ENCODE results near the gene ZBTB20. TPM values are rescaled to one million over a fixed set of nuclear protein-coding genes. Genes with fewer than 3 reads are reported as not detected.

Gene ZBTB20
- total and polyA plus RNA-seq, 8 donors: 0.15 to 149 (median 38.5) TPM

DNA sequence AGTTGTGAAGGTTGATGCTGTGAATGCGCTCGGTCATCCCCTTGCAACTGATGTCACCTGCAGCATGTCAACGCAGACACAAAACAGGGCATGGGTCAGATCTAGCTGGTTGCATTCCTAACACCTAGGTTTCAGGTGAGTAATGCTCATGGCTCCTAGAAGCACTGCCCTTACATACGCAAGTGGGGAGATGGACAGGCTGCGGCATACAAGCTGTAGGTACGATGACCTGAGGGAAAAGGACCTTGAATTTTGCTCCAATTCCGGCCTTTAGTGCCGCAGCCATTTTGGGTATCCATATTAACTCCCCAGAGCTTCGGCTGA is 795.3 kb downstream of the ZBTB20 start:
- H3K27ac ChIP-seq: no peak overlapping the region
- TF ChIP-seq POLR2AphosphoS5 (IDR thresholded peaks at IDR 0.05) (no peak), EP300 (IDR thresholded peaks at IDR 0.05) (no peak), POLR2A (IDR thresholded peaks at IDR 0.05) (no peak), CTCF (IDR thresholded peaks at IDR 0.05) (no peak)
- H3K27me3 ChIP-seq: no peaks in the 10 kb centered on the region
- intact Hi-C loops (cut with DNase I; ENCODE audit: low total_unique reads): no loop called here
- H3K36me3 ChIP-seq: peaks cover 15 to 42% (median 35%) of the 10 kb centered on the region in 4 donors
- 97 to 99% (median 98%) methylated on average over 9 of the region's 9 CpGs for WGBS, 5 donors
- no peak overlapping the region for H3K4me3 ChIP-seq
- DNase-seq: no peak
- H3K4me1 ChIP-seq: no peaks in the 10 kb centered on the region
- H3K9me3 ChIP-seq: no peaks in the 10 kb centered on the region

GRCh38 chr3:114351123-114351821 is 795.8 kb downstream of the ZBTB20 start:
- Histone ChIP-seq H3K4me3 (no peak overlapping the region), H3K27ac (no peak overlapping the region), H3K9me3 (no peaks in the 10 kb centered on the region), H3K4me1 (no peaks in the 10 kb centered on the region), H3K27me3 (no peaks in the 10 kb centered on the region), H3K36me3 (peaks cover 15 to 42% (median 35%) of the 10 kb centered on the region in 4 donors)
- TF ChIP-seq POLR2AphosphoS5 (IDR thresholded peaks at IDR 0.05): no peak
- no peak for TF ChIP-seq POLR2A (IDR thresholded peaks at IDR 0.05)
- TF ChIP-seq EP300 (IDR thresholded peaks at IDR 0.05): no peak
- TF ChIP-seq CTCF (IDR thresholded peaks at IDR 0.05): no peak
- DNase-seq: no peak
- intact Hi-C loops (cut with DNase I; ENCODE audit: low total_unique reads): no loop called here
- WGBS, 5 donors: 98% methylated on average over 58 to 64 of the region's 64 CpGs

- no peaks in the 10 kb centered on the region for H3K27me3 ChIP-seq
- WGBS, 5 donors: 96 to 99% (median 98%) methylated on average over 19 to 24 of the region's 24 CpGs
- intact Hi-C loops (cut with DNase I; ENCODE audit: low total_unique reads): no loop called here
- TF ChIP-seq POLR2A (IDR thresholded peaks at IDR 0.05) (no peak), POLR2AphosphoS5 (IDR thresholded peaks at IDR 0.05) (no peak), CTCF (IDR thresholded peaks at IDR 0.05) (no peak), EP300 (IDR thresholded peaks at IDR 0.05) (no peak)
- no peak overlapping the region for H3K27ac ChIP-seq
- H3K4me1 ChIP-seq: no peaks in the 10 kb centered on the region
- H3K4me3 ChIP-seq: no peak overlapping the region
- DNase-seq: no peak
- no peaks in the 10 kb centered on the region for H3K9me3 ChIP-seq
- peaks cover 15 to 43% (median 35%) of the 10 kb centered on the region in 4 donors for H3K36me3 ChIP-seq
These were observed 796.4 kb downstream of the ZBTB20 start for GRCh38 chr3:114350690-114351089.

DNA sequence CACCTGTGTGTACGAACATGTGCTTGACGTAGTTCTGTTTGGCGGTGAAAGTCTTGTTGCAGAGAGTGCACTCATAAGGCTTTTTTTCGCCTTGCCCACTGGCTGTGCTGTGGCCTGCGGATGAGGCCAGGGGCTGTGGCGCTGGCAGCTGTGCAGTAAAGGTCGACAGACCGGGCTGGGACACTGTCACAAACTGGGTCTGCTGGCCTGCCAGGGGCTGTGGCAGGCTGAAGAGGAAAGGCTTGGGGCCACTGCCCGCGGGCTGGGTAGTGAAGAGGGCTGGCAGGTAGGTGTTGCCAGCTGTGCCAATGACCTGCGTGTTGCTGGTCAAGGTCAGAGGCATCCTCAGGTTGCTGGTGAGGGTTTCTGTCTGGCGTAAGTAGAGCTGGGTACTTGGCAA is 796.8 kb downstream of the ZBTB20 start:
- no peak overlapping the region for H3K27ac ChIP-seq
- H3K27me3 ChIP-seq: no peaks in the 10 kb centered on the region
- 97 to 100% (median 98%) methylated on average over 8 to 12 of the region's 12 CpGs for WGBS, 5 donors
- H3K36me3 ChIP-seq: peaks cover 15 to 47% (median 35%) of the 10 kb centered on the region in 4 donors
- no peak for DNase-seq
- no peak overlapping the region for H3K4me3 ChIP-seq
- TF ChIP-seq CTCF (IDR thresholded peaks at IDR 0.05) (no peak), POLR2AphosphoS5 (IDR thresholded peaks at IDR 0.05) (no peak), POLR2A (IDR thresholded peaks at IDR 0.05) (no peak), EP300 (IDR thresholded peaks at IDR 0.05) (no peak)
- H3K9me3 ChIP-seq: no peaks in the 10 kb centered on the region
- no peaks in the 10 kb centered on the region for H3K4me1 ChIP-seq
- intact Hi-C loops (cut with DNase I; ENCODE audit: low total_unique reads): no loop called here

All from stomach (tissue), 9 donors.